NCI-H2107 treated with DMSO at 0.1 percent for 48 hours (cell line): Measurements from ENCODE around the gene ORC1.
"Not testable (repeated sequence)": the region's sequence is repeated elsewhere in the genome, so short reads cannot be mapped to it uniquely, and the experiment has no call there.

Experiments
- DNase-seq: peaks from one replicate; lab custom pipeline; 2025; ENCODE audit not compliant: unreplicated experiment; lab: John Stamatoyannopoulos, UW

Gene ORC1

DNA sequence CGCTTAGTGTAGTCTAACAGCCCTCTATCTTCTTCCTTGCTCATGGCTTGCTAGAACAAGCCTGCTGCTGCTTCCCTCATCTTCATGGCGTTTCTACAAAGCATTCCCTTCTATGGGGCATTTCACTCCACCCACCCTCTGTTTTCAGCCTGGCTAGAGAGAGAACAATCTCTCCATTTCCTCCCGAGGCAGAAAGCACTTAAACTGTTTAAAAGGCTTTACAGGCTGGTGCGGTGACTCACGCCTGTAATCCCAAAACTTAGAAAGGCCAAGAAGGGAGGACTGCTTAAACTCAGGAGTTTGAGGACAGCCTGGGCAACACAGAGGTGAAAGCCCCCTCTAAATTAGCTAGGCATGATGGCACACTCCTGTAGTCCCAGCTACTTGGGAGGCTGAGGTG lies 17.8 kb downstream of the ORC1 start:
- DNase-seq: no peak

DNA sequence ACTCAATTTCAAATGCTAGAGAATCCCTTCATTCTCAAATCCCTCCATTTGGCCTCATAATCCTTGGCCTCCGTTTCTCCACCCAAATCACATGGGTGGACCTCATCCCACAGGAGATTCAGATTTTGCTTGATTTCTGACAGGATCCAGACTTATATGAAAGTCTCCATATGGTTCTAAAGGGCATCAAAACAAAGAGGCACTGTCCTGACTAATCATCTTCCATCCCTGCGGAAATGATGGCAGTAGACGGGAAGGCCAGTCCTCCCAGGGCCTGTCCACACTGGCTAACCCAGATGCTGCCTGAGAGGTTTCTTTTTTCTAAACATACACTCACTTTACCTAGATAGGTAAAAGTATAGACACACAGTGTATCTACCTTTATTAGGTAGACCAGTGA lies 18.8 kb downstream of the ORC1 start:
- no peak for DNase-seq

DNA sequence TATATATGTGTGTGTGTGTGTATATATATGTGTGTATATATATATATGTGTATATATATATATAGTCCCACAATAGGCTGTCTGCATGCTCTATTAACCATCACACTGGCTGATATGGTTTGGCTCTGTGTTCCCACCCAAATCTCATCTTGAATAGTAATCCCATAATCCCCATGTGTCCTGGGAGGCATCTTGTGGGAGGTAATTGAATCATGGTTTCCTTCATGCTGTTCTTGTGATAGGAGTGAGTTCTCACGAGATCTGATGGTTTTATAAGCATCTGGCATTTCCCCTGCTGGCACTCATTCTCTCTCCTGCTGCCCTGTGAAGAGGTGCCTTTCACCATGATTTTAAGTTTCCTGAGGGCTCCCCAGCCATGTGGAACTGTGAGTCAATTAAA lies 34.4 kb downstream of the ORC1 start:
- DNase-seq: not testable (repeated sequence)

DNA sequence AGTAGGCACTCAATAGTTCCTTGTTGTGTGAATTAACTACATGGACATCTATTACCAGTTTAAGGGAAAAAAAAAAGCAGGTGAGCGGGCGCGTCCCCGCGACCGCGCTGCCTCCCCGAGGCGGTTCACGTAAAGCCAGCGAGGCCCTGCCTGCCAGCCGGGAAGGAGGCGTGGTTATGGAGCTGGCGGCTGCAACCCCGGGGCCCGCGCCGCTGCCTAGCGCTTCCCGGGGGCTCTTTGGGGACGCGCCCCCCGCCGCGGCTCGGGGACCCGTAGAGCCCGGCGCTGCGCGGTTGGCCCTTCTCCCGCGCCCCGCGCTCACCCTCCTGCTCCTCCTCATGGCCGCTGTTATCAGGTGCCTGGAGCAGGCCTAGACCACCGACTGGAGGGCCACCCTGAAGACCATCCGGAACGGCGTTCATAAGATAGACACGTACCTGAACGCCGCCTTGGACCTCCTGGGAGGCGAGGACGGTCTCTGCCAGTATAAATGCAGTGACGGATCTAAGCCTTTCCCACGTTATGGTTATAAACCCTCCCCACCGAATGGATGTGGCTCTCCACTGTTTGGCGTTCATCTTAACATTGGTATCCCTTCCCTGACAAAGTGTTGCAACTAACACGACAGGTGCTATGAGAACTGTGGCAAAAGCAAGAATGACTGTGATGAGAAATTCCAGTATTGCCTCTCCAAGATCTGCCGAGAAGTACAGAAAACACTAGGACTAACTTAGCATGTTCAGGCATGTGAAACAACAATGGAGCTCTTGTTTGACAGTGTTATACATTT lies 35.6 kb downstream of the ORC1 start:
- peak; percentile 67 for DNase-seq

DNA sequence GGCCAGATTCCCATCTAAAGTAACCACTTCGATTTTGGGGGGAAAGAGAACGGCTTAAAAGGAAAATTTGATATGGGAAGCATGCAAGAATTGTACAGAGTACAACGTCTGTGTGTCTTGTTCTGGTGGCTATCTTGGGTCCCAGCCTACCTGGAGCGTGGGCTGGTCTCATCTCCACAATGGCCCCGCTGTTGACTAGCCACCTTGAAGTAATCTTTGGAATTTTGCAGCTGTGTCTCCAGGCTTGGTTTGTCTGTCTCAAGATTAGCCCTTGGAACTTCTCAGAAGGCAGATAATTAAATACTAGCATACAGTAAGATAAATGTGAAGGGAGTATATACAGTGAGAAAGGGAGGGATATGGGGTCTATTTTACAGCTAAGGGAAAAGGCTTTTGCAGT lies 37.0 kb downstream of the ORC1 start:
- DNase-seq: no peak

DNA sequence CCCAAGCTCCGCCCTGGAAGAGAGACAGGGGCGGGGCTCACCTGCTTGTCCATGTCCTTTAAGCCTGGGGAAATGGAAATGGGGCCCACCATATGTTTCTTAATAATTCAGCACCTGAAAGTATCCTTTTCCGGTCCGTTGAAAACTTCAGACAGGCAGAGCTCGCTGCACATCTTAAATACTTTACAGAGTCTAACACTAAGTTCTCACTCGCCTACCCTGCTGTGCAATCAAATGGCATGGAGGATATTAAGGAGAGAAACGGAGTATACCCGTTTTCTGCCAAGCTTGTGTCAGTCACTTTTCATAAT lies 37.8 kb downstream of the ORC1 start:
- DNase-seq: no peak

DNA sequence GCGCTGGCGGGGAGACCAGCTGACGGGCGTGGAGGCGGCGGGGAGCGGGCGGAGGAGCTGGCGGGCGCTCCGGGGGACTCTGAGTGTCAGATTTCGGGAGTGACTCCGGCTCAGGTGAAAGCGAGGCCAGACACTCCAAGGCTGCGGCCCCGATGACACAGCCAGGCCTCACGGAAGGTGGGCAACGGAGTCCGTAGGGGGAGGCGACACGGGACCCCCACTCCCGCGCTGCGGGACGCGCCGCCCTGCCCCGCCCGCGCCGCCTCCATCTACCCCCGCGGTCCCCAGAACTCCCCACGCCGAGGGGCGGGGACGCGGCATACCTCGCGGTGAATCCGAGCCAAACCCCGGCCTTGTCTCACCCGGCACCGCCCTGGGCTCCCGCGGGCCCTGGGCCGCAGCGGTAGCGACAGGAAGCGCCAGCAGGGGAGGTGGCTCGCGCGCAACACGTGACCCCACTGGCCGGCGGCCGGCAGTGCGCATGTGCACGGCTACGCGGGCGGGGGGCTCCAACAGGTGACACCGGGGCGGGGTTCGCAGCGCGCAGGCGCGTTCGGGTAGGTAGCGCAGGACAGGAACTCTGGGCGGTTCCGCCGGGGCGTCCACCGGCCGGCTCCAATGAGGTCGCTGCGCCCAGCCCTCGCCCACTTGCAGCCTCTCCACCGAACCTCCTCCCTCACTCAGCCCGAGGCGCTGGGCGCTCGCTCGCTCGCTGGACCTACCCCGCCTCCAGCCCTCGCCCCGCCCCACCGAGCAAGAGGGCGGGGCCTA lies 38.3 kb downstream of the ORC1 start, which contains the start of gene CC2D1B:
CC2D1B (minus strand) TSS at position 460 of the 771 bp plus-strand sequence. CDS start 1,585 bp downstream, outside the sequence.
- peak; percentile 98 for DNase-seq

DNA sequence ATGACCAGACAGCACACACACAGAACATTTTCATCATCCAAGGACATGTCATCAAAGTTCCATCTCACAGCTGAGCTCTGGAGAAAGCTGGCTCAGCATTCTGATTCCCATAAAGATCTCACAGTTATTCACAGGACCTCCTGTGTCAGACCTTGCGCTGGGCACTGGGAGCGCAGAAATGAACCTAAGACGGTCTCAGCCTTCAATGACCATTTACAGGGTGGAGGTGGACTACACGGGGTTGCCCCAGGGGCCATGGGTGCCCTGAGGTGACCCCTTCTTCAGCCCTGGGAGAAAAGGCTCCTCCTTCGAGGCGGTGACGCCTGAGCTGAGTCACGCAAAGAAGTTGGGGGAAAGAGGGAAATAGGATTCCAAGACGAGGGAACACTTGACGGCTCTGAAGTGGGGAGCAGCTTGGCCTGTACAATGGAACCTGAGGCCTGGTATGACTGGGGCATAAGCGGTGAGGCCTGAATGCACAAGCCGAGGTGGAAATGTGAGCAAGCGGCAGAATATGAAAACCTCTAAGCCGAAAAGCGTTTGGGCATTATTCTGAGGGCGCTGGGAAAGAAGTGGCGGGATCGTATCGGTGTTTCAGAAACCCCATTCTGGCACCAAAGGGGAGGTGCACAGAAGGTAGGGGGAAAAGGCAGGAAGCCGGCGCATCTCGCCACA lies 39.0 kb downstream of the ORC1 start:
- peak; percentile 29 for DNase-seq

DNA sequence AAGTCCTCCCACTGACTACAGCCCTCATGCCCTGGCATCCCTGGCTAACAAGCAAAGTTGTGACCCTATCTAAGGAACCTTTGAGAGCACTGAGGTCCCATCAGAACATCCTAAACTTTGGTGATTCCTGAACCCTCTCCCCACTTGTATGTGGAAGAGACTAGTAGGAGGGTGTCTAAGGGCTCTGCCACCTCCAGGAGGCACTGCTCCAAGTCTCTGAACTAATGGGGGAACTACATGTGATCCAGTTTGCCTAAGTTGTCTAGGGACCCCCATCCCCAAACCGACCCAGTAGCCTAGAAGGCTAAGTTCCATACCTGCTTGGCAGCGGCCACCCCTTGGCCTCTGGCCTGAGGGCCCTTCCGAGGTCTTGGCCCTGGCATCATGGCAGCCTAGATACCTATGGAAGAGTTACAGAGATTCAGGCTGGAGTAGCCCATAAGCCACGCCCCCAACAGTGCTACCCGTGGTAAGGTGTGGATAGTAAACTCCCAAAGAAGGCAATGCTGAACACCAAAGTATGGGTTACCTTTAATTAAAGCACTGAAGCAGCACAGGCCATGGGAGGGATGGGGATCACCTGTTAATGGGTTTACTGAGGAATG lies 39.9 kb downstream of the ORC1 start:
- DNase-seq: no peak

DNA sequence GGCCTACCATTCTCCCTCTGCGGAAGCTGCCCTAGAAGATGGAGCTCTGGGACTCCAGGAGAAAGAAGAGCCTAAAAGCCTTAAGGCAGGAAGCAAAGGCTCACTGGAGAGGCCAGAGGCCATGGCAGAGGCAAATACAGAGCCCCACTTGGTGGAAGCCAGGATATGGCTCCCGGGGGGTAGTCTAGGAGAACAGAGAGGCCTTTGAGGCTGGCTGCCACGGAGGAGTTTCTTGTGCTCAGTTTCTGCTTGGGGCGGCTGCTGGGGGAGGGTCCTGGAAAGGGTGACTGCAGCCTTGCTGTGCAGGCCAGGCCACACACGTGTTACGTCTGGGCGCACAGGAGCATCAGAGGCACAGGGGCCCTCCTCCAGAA lies 43.6 kb downstream of the ORC1 start:
- DNase-seq: no peak

DNA sequence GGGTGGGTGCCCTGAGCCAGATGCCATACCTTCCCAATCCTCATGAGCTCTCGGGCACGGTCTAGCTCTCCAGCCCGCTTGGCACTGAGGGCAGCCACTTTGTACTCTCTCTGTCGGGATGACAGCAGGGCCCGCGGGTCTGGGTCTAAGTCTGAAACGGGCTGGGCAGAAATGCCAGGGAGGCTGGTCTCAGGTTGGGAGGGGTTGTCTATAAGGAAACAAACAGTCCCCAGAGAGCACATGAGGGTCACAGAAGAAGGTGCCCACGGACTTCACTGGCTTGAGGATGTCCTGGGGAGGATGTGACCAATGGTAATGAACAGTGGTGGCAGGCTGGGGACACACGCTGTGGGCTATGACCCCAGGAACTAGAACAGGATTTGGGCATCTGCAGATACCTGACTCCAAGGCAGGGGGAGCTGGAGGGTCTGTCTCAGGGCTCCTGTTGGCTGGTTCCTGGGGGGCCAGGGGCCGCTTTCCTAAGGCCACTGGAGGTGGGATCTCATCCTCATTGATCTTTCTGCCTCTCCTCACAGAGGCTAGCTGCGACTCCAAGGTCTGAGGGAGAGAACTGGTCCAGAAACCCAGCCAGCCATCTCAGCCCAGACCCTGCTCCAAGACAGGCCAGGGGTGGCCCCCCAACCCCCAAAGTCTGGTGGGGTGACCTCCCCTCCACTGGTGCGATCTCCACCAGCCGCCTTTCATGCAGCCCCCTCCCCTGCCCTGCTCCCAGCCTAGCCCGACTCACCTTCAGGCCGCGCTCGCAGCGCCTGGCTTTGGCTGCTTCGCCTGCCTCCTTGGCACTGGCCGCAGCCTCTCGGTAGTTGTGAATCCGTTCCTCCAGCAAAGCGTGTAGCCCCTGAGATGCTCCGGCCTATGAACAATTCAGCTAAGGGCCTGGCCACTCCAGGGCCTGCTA lies 44.3 kb downstream of the ORC1 start:
- no peak for DNase-seq

DNA sequence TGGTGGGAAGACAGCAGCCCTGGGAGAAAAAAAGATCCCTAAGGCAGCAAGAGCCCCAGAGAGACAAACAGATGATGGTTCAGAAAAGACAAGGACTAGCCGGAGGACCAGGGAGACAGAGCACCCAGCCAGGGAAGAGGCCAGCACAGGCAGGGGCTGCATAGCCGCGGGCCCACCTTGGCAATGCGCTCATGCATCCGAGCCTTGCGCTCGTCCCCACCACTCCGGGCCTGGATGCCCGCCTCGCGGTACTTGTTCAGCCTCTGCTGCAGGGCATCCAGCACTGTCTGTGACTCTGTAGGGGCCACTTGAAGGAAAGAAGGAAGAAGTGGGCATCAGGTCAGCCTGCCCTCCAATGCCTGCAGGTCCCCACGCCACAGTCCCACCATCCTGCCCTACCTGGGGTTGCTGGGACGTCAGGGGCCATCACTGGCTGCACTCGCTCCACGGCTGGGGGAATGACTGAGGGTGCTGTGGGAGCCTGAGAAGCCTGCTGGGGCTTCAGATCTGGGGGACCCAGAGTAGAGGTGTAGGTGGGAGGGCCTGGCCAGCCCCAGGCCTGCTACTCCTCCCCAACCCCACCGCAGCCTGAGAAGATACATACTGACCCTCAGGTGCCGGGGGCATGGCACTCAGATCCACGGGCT lies 45.2 kb downstream of the ORC1 start:
- DNase-seq: no peak

DNA sequence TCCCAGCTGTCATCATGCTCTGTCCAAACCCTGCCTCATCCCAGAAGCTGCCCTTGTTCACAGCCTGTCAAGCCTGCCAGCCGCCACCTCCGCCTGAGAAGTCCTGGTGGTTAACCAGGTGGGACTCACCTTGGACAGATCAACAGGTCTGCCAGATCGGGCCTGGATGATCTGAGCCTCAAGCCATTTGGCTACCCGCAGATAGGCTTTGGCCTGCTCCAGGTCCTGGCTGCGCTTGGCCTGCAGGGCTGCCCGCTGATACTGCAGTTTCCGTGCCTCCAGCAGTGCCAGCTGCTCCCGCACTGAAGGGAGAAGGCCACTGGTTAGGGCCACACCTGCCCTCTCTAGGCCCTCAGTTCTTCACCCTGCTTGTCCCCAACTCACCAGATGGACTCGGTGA lies 46.8 kb downstream of the ORC1 start:
- DNase-seq: no peak

DNA sequence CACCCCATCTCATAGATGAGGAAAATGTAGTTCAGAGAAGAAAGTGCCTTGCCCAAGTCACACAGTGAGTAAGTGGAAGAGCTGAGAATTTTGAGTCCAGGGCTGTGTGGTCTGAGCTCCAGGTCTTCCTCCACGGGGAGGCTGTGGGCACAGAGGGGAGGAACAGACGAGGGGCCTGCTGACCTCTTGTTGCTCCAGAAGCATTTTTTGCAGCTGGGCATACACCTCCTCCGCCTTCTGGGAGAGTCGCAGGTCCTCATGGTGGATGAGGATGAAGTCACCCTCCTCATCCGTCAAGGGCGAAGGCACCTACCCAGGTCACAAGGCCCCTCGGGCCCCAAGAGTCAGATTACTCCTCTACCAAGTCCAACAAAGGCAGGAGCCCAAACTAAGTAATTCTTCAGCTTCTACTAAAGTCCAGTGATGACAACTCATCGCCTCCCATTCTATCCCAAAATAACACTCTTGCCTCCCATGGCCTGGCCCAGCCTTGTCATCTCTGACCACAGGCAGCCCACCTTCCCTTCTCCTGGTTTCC lies 47.3 kb downstream of the ORC1 start:
- DNase-seq: no peak

DNA sequence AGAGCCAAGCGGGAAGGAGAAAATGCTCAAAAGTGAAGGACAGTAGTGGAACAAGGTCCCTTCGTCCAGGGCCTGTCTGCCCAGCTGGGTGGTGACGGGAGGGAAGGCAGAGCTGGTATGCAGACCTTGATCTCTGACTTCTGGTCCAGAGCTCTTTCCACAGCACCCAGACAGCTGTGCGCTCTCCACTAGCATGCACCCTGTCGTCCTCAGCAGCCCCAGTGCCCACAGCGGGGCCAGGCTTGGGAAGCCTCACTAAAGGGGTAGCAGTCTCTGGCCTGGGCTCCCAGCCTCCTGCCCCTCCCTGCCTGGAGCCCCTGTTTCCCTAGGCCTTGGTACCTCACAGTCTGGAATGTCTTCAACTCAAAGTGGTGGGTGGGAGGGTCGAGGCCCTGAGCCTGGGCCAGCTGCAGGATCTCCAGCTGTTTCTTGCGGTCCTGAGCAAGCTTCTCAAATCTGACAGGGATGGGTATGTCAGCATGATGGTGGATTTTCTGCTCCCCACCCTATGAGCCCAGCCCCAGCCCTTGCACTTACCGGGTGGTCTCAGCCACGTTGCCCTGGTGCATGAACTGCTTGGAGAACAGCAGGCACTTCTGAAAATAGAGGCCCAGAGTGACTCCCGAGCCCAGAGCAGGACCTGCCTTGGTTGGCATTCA lies 48.2 kb downstream of the ORC1 start:
- no peak for DNase-seq

DNA sequence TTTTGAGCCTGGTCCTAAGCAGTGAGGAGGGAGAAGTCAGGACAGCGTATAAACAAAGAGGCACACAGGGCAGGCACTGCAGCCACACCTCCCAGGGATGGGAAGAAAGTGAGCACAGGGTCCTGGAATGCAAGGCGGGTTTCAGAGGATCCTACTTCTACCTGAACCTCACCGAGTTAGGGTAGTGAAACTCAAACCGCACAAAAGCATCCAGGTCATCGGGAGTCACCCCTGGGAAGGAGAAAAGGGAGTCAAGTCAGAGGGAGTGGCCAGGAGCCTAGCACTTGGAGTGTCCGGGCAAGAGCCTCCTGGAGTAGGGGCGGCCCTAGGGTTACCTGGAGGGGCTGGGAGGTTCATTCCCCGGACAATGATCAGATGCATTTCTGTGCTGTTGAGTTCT lies 48.8 kb downstream of the ORC1 start:
- DNase-seq: no peak

DNA sequence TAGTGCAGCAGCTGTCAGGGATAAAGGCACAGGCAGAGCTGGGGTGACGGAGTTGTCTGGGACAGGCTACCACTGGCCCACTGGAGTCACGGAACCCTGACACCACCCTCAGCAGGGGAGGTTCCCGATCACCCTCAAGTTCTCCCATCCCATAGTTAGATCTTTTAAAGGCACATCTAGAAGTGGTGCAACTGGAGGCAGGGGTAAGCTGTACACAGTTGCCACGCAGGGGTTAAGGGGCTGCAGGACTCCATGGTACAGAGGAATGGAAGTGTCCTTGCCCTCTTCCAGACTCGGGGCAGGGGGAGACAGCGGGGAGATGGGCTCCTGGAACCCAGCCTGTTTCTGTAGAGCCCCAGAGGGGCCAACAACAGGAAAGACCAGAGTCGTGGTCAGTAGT lies 51.5 kb downstream of the ORC1 start:
- DNase-seq: no peak

DNA sequence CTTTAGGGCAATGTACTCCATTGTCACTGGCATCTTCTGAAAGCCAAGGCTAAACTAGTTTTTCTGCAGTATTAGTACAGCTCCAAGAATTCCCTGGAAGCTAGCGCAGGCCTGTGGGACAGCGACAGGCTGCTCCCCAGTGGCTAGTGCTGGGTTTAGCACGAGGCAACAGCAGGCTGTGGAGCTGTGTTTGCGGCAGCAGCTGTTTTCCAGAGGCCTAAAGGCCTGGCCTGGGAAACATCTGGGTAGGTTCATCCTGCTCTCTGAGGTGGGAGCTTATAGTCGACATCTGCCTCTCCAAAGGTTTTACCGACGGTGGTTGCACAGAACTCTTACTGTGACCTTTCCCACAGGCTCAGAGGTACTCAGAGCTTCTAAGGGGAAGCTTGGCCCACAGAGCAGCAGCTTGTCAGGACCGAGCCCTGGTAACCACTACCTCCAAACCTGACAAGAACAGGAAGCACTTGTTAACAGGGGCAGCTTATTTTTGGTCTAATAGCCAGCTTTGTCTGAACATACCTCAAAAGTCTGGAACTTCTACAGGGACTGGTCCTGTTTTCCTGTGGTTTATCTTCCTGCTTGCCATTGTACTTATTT lies 55.4 kb downstream of the ORC1 start:
- no peak for DNase-seq

DNA sequence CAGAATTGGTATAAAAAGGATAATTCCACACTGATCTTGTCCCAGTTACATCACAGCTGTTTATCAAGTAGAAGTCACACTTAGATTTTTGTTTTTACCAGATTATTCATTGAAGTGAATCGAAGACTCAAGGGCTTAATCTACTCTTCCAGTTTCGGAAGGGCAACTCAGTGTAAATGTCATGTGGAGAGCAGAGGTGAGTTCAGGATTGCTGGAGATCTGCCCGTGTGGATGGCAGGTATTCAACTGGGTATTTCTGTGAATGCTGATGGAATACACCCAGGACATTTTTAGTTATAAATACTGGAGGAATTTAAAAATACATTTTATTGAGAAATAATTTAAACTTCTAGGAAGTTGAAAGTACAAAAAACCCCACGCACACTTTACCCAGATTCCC lies 57.6 kb downstream of the ORC1 start:
- DNase-seq: no peak
